Loucy (cell line): ENCODE results near the gene NECAB3.

Experiments used
- CTCF ChIP-seq: fragments of 200-600 bp; sonication (generic); conservative IDR thresholded peaks from 2 replicates; pipeline ENCODE4 v1.5.1; 2014; ENCODE audit warnings: mild to moderate bottlenecking, antibody characterized with exemption, low read length
- EZH2phosphoT487 ChIP-seq: fragments of 200-600 bp; IDR thresholded peaks from 2 replicates; pipeline ENCODE4 v1.6.1; 2018; ENCODE audit warnings: antibody characterized with exemption, mild to moderate bottlenecking, moderate library complexity, borderline replicate concordance

- TF ChIP-seq CTCF (no peak), EZH2phosphoT487 (no peak)
Observed at GRCh38 chr20:33677991-33678702, 3.9 kb upstream of the NECAB3 start.
